Heart left ventricle (tissue), 16 donors: ENCODE data around the gene SPINK8. TPM values are rescaled to one million over a fixed set of nuclear protein-coding genes. Genes with fewer than 3 reads are reported as not detected.
"Not testable (repeated sequence)": the region's sequence is repeated elsewhere in the genome, so short reads cannot be mapped to it uniquely, and the experiment has no call there.

Source experiments
- ATAC-seq, 4 donors: fragments of 200-7000 bp; cut with Tn5 transposase; one replicate each; pipeline ENCODE4 v1.9.1; 2020 to 2022; ENCODE audit warnings: moderate library complexity in 4 of 4, mild to moderate bottlenecking in 3 of 4, moderate number of reproducible peaks in 1 of 4
- DNase-seq, 5 donors: peaks; one replicate each; pipeline ENCODE4 v3.0.0-alpha.2; 2020
- H3K27ac ChIP-seq, 12 donors: fragments of 200-600 bp; sonication (generic) in 4 of 12; one replicate each; pipeline versions ENCODE4 v1.5.0 to v1.8.0; 2016 to 2022; ENCODE audit warnings: mild to moderate bottlenecking in 2 of 12
- H3K27me3 ChIP-seq, 9 donors: fragments of 200-600 bp; sonication (generic) in 2 of 9; one replicate each; pipeline versions ENCODE4 v1.5.1 to v1.8.0; 2016 to 2022; ENCODE audit warnings: mild to moderate bottlenecking in 3 of 9
- H3K36me3 ChIP-seq, 9 donors: fragments of 200-600 bp; sonication (generic) in 2 of 9; one replicate each; pipeline versions ENCODE4 v1.5.0 to v1.8.0; 2018 to 2022; ENCODE audit warnings: mild to moderate bottlenecking in 2 of 9
- H3K4me1 ChIP-seq, 12 donors: fragments of 200-600 bp; sonication (generic) in 4 of 12; one replicate each; pipeline versions ENCODE4 v1.5.0 to v1.8.0; 2016 to 2022; ENCODE audit warnings: mild to moderate bottlenecking in 3 of 12
- H3K4me3 ChIP-seq, 12 donors: fragments of 200-600 bp; sonication (generic) in 4 of 12; one replicate each; pipeline versions ENCODE4 v1.5.0 to v1.8.0; 2017 to 2022; ENCODE audit warnings: mild to moderate bottlenecking in 9 of 12, moderate library complexity in 4 of 12
- H3K9me3 ChIP-seq, 12 donors: fragments of 200-600 bp; sonication (generic) in 4 of 12; one replicate each; pipeline versions ENCODE4 v1.5.0 to v1.8.0; 2016 to 2022; ENCODE audit warnings: mild to moderate bottlenecking in 1 of 12
- POLR2A ChIP-seq, 2 donors: fragments of 450-650 bp; IDR thresholded peaks; one replicate each; pipeline ENCODE4 v1.6.1; 2017; ENCODE audit warnings: antibody characterized with exemption in 2 of 2, mild to moderate bottlenecking in 2 of 2, moderate library complexity in 2 of 2
- WGBS, 4 donors: extraction: QIAGEN DNeasy Blood & Tissue Kit in 2 of 4; methylation state at CpG; one replicate each; pipeline versions ENCODE4 v1.1.5 to v1.1.7; 2013 to 2018; 5-methylcytosine and 5-hydroxymethylcytosine counted together
- intact Hi-C, 10 donors: fragments of 100-400 bp; cut with DNase I; formaldehyde crosslinking; loops; one replicate each; pipeline versions ENCODE4 v1.11.1 to v1.14.2; 2022
- long read RNA-seq, 3 donors: library from polyadenylated mRNA; unstranded; transcript quantifications; one replicate each; pipeline ENCODE4 v2.0.0, GENCODE V29; 2020 to 2021
- polyA plus RNA-seq, 2 donors: library from polyadenylated mRNA; stranded (reverse); fragments of 200-250 nt; gene quantifications; one replicate each; pipeline ENCODE4 v1.2.3, GENCODE V29; 2013
- total RNA-seq, 9 donors: library from RNA; depleted of rRNA in 2 of 9; stranded (reverse); fragments of >200 nt in 2 of 9; fragmentation: NEBNext Ultra II Directional in 3 of 9; extraction: Animal tissue kit (Norgen Biotek cat#: 25700) in 3 of 9; gene quantifications; one replicate each; pipeline versions ENCODE4 v1.1.0 to v1.2.4, GENCODE V29; 2016 to 2023
- TF ChIP-seq, protein P1 (sequence below), 12 donors: fragments of 200-600 bp; sonication (generic) in 4 of 12; IDR thresholded peaks; one replicate each; pipeline versions ENCODE4 v1.5.0 to v1.8.0; 2018 to 2022; ENCODE audit warnings: antibody characterized with exemption in 12 of 12, mild to moderate bottlenecking in 5 of 12
- donor health status: ischemic (EF 13 %, LVEDD 7.1; RV severe dilation, severe dysfunction).
- donor health status: healthy with polysubstance abuse.
- donor health status: DM: no; HTN: yes; CAD: no.
- donor health status: DM: no; HTN: no; CAD: no.
- donor health status: ischemic (EF 25% LVEDD 6.9; RV normal size, moderate dysfunction).
- donor health status: ischemic (EF 25% LVEDD 5.7; RV mildly dilated, moderate dysfunction).
- donor health status: healthy.
- donor health status: DM: yes; HTN: yes; CAD: no.
- donor health status: ischemic (EF 35%, LVEDD 5.7; RV mildly dilated, moderate dysfunction).
- donor health status: nonischemic (EF 11% LVEDD 7.7; RV severe dilation, severe dysfunction).
- donor health status: DM: yes; HTN: yes; CAD: no.
- donor health status: PGD.
- donor health status: ischemic (EF 29% LVEDD 5.4; RV normal size, mild dysfunction).
- donor health status: nonischemic (EF 23%, LVEDD 6.1; RV moderate dilation, normal function).

Gene SPINK8
- total RNA-seq (not detected), polyA plus RNA-seq (not detected)
- long read RNA-seq, donor 1 = 0 reads
- long read RNA-seq, donor 2 = 0 reads
- long read RNA-seq, donor 3 = 0 reads

DNA sequence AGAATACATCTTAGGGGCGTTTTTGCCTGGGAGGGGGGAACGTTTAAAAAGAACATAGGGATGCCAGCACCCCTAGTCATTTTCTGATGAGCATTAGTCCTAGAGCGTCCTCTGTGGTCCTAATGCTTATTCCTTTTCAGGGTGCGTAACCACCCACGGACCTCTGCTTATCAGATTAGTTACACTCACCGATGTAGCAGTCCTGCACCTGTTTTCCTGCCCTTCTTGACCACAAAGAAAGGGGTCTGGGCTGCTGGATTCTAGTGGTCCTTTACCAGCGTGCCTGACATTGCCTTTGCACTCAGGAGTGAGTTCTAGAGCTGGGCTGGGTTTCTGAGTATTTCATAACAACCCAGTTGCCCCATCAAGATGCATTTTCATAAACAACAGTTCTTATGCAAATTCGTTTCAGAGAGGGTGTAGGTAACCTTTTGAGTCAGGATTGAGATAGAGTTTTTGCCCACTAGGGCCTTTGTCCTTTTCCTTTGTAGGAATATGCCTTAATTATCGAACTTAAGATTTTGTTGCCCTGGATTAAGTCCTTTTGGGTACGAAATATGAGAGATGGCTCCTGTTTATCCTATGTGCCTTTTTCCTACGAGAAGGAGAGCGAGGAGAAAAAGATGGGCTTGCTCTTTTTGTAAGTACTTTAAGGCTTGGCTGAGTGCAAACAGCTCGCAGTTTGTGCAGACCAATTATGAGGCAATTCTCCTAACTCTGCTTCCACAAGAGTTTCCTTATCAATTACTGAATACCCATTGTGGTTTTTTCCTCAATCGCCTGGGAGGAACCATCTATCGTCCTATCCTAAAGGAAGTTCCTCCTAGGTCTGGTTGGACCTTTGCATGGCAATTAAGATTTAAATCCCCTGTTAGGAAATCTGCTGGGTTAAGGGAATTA lies at the start of gene SPINK8:
SPINK8 (minus strand) TSS at position 316 of the 900 bp plus-strand sequence. CDS start 5,320 bp downstream, outside the sequence.
- H3K27ac ChIP-seq, H3K9me3 ChIP-seq, H3K27me3 ChIP-seq, H3K4me1 ChIP-seq, H3K4me3 ChIP-seq, H3K36me3 ChIP-seq, DNase-seq, ATAC-seq, intact Hi-C loops: not testable (repeated sequence)
- WGBS, 4 donors = 60 to 78% (median 73%) methylated on average over 15 of the region's 15 CpGs

DNA sequence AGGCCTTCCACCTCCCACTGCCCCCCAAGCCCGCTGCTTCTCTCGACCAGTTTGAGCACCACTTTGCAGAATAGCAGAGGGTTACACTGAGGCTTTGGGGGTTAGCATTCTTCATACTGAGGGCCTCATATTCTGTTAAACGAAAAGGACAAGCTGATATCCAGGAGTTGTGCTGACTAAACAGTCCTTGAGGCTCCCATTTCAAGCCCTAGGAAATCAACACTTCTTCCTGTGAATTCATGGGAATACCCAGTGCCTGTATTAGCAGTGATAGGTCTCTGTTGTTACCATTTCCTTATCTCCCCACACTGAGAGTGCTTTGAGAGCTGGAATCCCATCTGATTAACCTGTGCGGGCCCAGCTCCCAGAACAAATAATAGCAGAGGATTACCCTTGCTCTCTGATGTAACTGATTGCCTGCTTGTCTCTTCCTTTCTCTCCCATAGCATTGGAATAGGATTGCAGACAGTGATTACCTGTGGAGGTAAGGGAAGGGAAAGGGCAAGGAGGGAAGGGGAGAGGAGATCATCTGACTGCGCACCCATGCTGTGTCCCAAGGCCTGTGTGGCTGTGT lies 39.5 kb upstream of the SPINK8 start:
- H3K4me3 ChIP-seq = no peak overlapping the region
- whole genome bisulfite sequencing, 4 donors = 52 to 59% (median 54%) methylated on average over 5 of the region's 5 CpGs
- no peaks in the 10 kb centered on the region for H3K9me3 ChIP-seq

DNA sequence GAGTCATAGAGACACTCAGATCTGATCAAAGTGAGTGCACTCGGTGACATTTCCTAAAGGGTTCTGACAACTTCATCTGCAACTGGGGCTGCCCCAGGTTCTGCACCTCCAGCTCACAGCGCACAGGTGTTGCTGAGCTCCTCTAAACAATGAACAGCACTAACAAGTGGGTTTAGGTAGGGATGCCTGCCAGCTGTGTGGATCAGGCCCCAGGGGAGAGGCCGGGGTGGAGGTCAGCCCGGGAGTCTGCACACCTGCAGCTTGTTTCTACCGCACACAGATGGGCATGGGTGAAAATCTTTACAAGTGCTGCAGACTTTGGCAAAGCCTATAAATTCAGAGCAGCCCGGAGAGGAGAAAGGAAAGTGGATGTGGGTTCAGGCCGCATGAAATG lies 38.9 kb upstream of the SPINK8 start:
- ATAC-seq = no peak
- Histone ChIP-seq H3K36me3 (no peaks in the 10 kb centered on the region), H3K27ac (no peak overlapping the region), H3K4me1 (no peaks in the 10 kb centered on the region), H3K9me3 (no peaks in the 10 kb centered on the region), H3K4me3 (no peak overlapping the region), H3K27me3 (no peaks in the 10 kb centered on the region)
- 74 to 83% (median 80%) methylated on average over 7 of the region's 7 CpGs for WGBS, 4 donors
- no peak for DNase-seq
- no peak for TF ChIP-seq POLR2A (IDR thresholded peaks at IDR 0.05)
- TF ChIP-seq, protein P1, sequence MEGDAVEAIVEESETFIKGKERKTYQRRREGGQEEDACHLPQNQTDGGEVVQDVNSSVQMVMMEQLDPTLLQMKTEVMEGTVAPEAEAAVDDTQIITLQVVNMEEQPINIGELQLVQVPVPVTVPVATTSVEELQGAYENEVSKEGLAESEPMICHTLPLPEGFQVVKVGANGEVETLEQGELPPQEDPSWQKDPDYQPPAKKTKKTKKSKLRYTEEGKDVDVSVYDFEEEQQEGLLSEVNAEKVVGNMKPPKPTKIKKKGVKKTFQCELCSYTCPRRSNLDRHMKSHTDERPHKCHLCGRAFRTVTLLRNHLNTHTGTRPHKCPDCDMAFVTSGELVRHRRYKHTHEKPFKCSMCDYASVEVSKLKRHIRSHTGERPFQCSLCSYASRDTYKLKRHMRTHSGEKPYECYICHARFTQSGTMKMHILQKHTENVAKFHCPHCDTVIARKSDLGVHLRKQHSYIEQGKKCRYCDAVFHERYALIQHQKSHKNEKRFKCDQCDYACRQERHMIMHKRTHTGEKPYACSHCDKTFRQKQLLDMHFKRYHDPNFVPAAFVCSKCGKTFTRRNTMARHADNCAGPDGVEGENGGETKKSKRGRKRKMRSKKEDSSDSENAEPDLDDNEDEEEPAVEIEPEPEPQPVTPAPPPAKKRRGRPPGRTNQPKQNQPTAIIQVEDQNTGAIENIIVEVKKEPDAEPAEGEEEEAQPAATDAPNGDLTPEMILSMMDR (IDR thresholded peaks at IDR 0.05) = no peak
- intact Hi-C loops = no loop called here

More for the DNA sequence above, 39.5 kb upstream of the SPINK8 start:
- Histone ChIP-seq H3K27ac (no peak overlapping the region), H3K36me3 (no peaks in the 10 kb centered on the region), H3K4me1 (no peaks in the 10 kb centered on the region), H3K27me3 (no peaks in the 10 kb centered on the region)
- intact Hi-C loops = no loop called here
- no peak for DNase-seq
- TF ChIP-seq, protein P1 (IDR thresholded peaks at IDR 0.05) = no peak
- no peak for TF ChIP-seq POLR2A (IDR thresholded peaks at IDR 0.05)
- no peak for ATAC-seq

DNA sequence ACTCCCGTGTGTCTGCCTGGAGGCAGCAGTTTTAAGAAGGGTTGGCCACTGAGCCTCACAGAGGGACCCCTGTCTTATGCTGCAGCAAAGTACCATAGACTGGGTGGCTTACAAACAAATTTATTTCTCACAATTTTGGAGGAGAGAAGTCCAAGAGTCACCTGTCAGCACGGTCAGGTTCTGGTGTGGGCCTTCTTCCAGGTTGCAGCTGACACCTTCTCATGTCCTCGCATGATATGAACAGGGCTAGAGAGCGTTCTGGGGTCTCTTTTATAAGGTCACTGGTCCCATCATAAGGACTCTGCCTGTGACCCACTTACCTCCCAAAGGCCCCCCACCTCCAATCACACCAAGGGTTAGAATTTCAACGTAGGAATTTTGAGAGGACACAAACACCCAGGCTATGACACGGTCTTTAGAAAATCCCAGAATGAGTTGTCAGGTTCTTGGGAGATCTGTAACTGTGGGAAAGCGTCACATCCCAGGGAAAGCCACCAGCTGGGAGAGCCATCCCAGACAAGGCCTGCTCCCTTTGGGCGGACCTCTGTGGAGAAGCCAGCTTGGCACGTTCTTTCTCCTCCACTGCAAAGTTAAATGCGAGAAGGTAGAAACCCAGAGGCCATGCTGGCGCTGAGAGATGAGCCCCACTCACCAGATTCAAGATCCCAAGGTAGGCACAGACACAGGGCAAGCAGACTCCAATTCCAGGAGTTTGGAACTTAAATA lies 38.4 kb upstream of the SPINK8 start, which contains the start of gene FBXW12:
FBXW12 (plus strand) TSS at position 569 of the 726 bp plus-strand sequence. CDS start 549 bp downstream, outside the sequence.
- intact Hi-C loops = no loop called here
- no peak for DNase-seq
- no peak for ATAC-seq
- Histone ChIP-seq H3K9me3 (no peaks in the 10 kb centered on the region), H3K36me3 (no peaks in the 10 kb centered on the region), H3K27ac (no peak within 1 kb of the TSS), H3K4me1 (no peaks in the 10 kb centered on the region), H3K27me3 (no peaks in the 10 kb centered on the region), H3K4me3 (no peak within 1 kb of the TSS)
- WGBS, 4 donors = 88 to 95% (median 91%) methylated on average over 9 to 11 of the region's 11 CpGs
- TF ChIP-seq, protein P1 (IDR thresholded peaks at IDR 0.05) = no peak
- TF ChIP-seq POLR2A (IDR thresholded peaks at IDR 0.05) = no peak
